Measurements from ENCODE around the gene GAS2. TPM values are rescaled to one million over a fixed set of nuclear protein-coding genes. Genes with fewer than 3 reads are reported as not detected.

GAS2 gene
- polyA plus RNA-seq, 1 of the 3 experiments (the other 2 are of a cell fraction): 0.72 TPM

GRCh38 chr11:22656130-22656529, 10.3 kb upstream of the GAS2 start:
- Histone ChIP-seq H3K9me2 (no peaks in the 10 kb centered on the region), H3K27me3 (ENCODE audit: insufficient read depth) (no peaks in the 10 kb centered on the region), H3K4me3 (ENCODE audit: low read depth in 2 of 2, low read length in 1 of 2) (no peak overlapping the region), H3K36me3 (replicated peaks in 1 of 2; ENCODE audit: control insufficient read depth in 1 of 2, insufficient read depth in 2 of 2, low read length in 1 of 2) (no peaks in the 10 kb centered on the region), H3K4me2 (no peak overlapping the region), H4K20me1 (ENCODE audit: insufficient read depth) (no peaks in the 10 kb centered on the region), H3K9ac (no peak overlapping the region), H2AFZ (ENCODE audit: low read depth) (no peak overlapping the region), H3K9me3 (no peaks in the 10 kb centered on the region), H3K27ac (ENCODE audit: low read depth in 2 of 2, low read length in 1 of 2) (no peak overlapping the region), H3K79me2 (ENCODE audit: insufficient read depth) (no peaks in the 10 kb centered on the region), H3K4me1 (ENCODE audit: control insufficient read depth in 1 of 2, insufficient read depth in 2 of 2, low read depth in 1 of 2, low read length in 1 of 2) (no peaks in the 10 kb centered on the region; a peak in 1 of 4 replicates), H3F3A (replicated peaks; ENCODE audit: insufficient read depth) (no peaks in the 10 kb centered on the region)
- ChIA-PET CTCF (interaction anchor here (1.2 kb wide), 2 partner anchors 115 to 131 kb away, joined by 3 to 6 read pairs; no protein-coding TSS in a partner anchor), POLR2A (no interaction called here)
- DNase-seq: no peak
- TF ChIP-seq ZBTB33 (IDR thresholded peaks at IDR 0.05; ENCODE audit: borderline replicate concordance, low read depth) (no peak), SMC3 (IDR thresholded peaks at IDR 0.05; ENCODE audit: low read depth, low read length) (no peak), NFIC (IDR thresholded peaks at IDR 0.05; ENCODE audit: borderline replicate concordance) (no peak), RXRA (IDR thresholded peaks at IDR 0.05; ENCODE audit: borderline replicate concordance, low read depth) (no peak), CHD2 (IDR thresholded peaks at IDR 0.05; ENCODE audit: low read length, partially characterized antibody) (no peak), GATA2 (CRISPR knock-in tag; IDR thresholded peaks at IDR 0.05) (no peak), MXI1 (IDR thresholded peaks at IDR 0.05; ENCODE audit: low read depth, low read length) (no peak), MAX (IDR thresholded peaks at IDR 0.05; ENCODE audit: low read depth) (no peak), EP300 (IDR thresholded peaks at IDR 0.05; ENCODE audit: borderline replicate concordance in 1 of 2, low read depth in 1 of 2, low read length in 1 of 2) (no peak), EZH2phosphoT487 (IDR thresholded peaks at IDR 0.05; ENCODE audit: borderline replicate concordance, low read depth) (no peak), RFX5 (IDR thresholded peaks at IDR 0.05; ENCODE audit: low read length) (no peak), YY1 (IDR thresholded peaks at IDR 0.05; ENCODE audit: low read depth) (no peak), JUND (IDR thresholded peaks at IDR 0.05) (no peak), FOXM1 (IDR thresholded peaks at IDR 0.05; ENCODE audit: low read depth) (no peak)

- Histone ChIP-seq H3K4me1 (ENCODE audit: control insufficient read depth in 1 of 2, insufficient read depth in 2 of 2, low read depth in 1 of 2, low read length in 1 of 2) (no peaks in the 10 kb centered on the region; a peak in 1 of 4 replicates), H3K27me3 (ENCODE audit: insufficient read depth) (no peaks in the 10 kb centered on the region), H3K27ac (ENCODE audit: low read depth in 2 of 2, low read length in 1 of 2) (no peak overlapping the region), H4K20me1 (ENCODE audit: insufficient read depth) (no peaks in the 10 kb centered on the region), H3K36me3 (replicated peaks in 1 of 2; ENCODE audit: control insufficient read depth in 1 of 2, insufficient read depth in 2 of 2, low read length in 1 of 2) (no peaks in the 10 kb centered on the region), H3K9ac (no peak overlapping the region), H3K4me2 (no peak overlapping the region), H3K9me3 (no peaks in the 10 kb centered on the region), H3F3A (replicated peaks; ENCODE audit: insufficient read depth) (no peaks in the 10 kb centered on the region), H3K4me3 (ENCODE audit: low read depth in 2 of 2, low read length in 1 of 2) (no peak overlapping the region), H3K9me2 (no peaks in the 10 kb centered on the region), H2AFZ (ENCODE audit: low read depth) (no peak overlapping the region), H3K79me2 (ENCODE audit: insufficient read depth) (no peaks in the 10 kb centered on the region)
- no peak for TF ChIP-seq PBX3 (IDR thresholded peaks at IDR 0.05)
- TF ChIP-seq MXI1 (IDR thresholded peaks at IDR 0.05; ENCODE audit: low read depth, low read length): no peak
- no peak for TF ChIP-seq YY1 (IDR thresholded peaks at IDR 0.05; ENCODE audit: low read depth)
- TF ChIP-seq MAX (IDR thresholded peaks at IDR 0.05; ENCODE audit: low read depth): no peak
- TF ChIP-seq GABPA (IDR thresholded peaks at IDR 0.05; ENCODE audit: low read depth): no peak
- no peak for TF ChIP-seq REST (IDR thresholded peaks at IDR 0.05; ENCODE audit: low read depth, low read length)
- TF ChIP-seq FOSL2 (IDR thresholded peaks at IDR 0.05; ENCODE audit: borderline replicate concordance, low read depth): no peak
- no peak for TF ChIP-seq RXRA (IDR thresholded peaks at IDR 0.05; ENCODE audit: borderline replicate concordance, low read depth)
- TF ChIP-seq ELF1 (IDR thresholded peaks at IDR 0.05): no peak
- no peak for TF ChIP-seq JUND (IDR thresholded peaks at IDR 0.05)
- TF ChIP-seq SMC3 (IDR thresholded peaks at IDR 0.05; ENCODE audit: low read depth, low read length): no peak
- TF ChIP-seq NRF1 (IDR thresholded peaks at IDR 0.05; ENCODE audit: low read depth, low read length): no peak
- CTCF ChIA-PET: interaction anchor here (1.2 kb wide), 2 partner anchors 116 to 130 kb away, joined by 3 to 6 read pairs; no protein-coding TSS in a partner anchor
- WGBS (ENCODE audit: low lambda C conversion rate): 82% methylated on average over 1 of the region's 1 CpG
- DNase-seq: no peak
- POLR2A ChIA-PET: no interaction called here
Measured at GRCh38 chr11:22657101-22657694, 9.2 kb upstream of the GAS2 start.

Data from SK-N-SH (cell line).